HG03469 (cell line): ENCODE results near the gene KDM4E.
"Not testable (repeated sequence)": the region's sequence is repeated elsewhere in the genome, so short reads cannot be mapped to it uniquely, and the experiment has no call there.

Experiments used
- ATAC-seq: cut with Tn5 transposase; IDR thresholded peaks from one replicate; pipeline ENCODE4 v1.9.1; 2021; ENCODE audit warnings: mild to moderate bottlenecking, moderate library complexity, moderate number of reproducible peaks; ENCODE audit not compliant: unreplicated experiment

KDM4E gene

GRCh38 chr11:95024958-95025357 is at the start of gene KDM4E:
Gene KDM4E, plus strand, starts transcription at chr11:95025258. Its CDS starts 300 bp downstream, at chr11:95025558.
- no peak for ATAC-seq

- no peak for ATAC-seq
Measured at GRCh38 chr11:94975599-94975998, 49.5 kb upstream of the KDM4E start.

GRCh38 chr11:94987378-94987777 is 37.7 kb upstream of the KDM4E start:
- ATAC-seq = no peak

GRCh38 chr11:94988748-94989147 is 36.3 kb upstream of the KDM4E start:
- no peak for ATAC-seq

GRCh38 chr11:94993400-94993943 is 31.6 kb upstream of the KDM4E start:
- no peak for ATAC-seq

- no peak for ATAC-seq
Measured at GRCh38 chr11:94997437-94997836, 27.6 kb upstream of the KDM4E start.

- ATAC-seq = no peak
Measured at GRCh38 chr11:94998285-94998684, 26.8 kb upstream of the KDM4E start.

- ATAC-seq = no peak
Measured at GRCh38 chr11:95003716-95004115, 21.3 kb upstream of the KDM4E start.

- no peak for ATAC-seq
Measured at GRCh38 chr11:95005642-95006041, 19.4 kb upstream of the KDM4E start.

- no peak for ATAC-seq
Measured at GRCh38 chr11:95011376-95011775, 13.7 kb upstream of the KDM4E start.

GRCh38 chr11:95014184-95014821 is 10.8 kb upstream of the KDM4E start:
- no peak for ATAC-seq

- no peak for ATAC-seq
Measured at GRCh38 chr11:95016139-95016538, 8.9 kb upstream of the KDM4E start.

GRCh38 chr11:95021468-95021867 is 3.6 kb upstream of the KDM4E start:
- not testable (repeated sequence) for ATAC-seq

- not testable (repeated sequence) for ATAC-seq
Measured at GRCh38 chr11:95025594-95025993, 536 bp downstream of the KDM4E start.

GRCh38 chr11:95028357-95028756 is 3.3 kb downstream of the KDM4E start:
- ATAC-seq = no peak

- no peak for ATAC-seq
Measured at GRCh38 chr11:95033051-95033450, 8.0 kb downstream of the KDM4E start.

- no peak for ATAC-seq
Measured at GRCh38 chr11:95035316-95035715, 10.3 kb downstream of the KDM4E start.

GRCh38 chr11:95037356-95038035 is 12.4 kb downstream of the KDM4E start:
- ATAC-seq = not testable (repeated sequence)

GRCh38 chr11:95042239-95042638 is 17.2 kb downstream of the KDM4E start:
- ATAC-seq = no peak

GRCh38 chr11:95042906-95043305 is 17.8 kb downstream of the KDM4E start:
- no peak for ATAC-seq

GRCh38 chr11:95044010-95044409 is 19.0 kb downstream of the KDM4E start:
- no peak for ATAC-seq

- no peak for ATAC-seq
Measured at GRCh38 chr11:95045812-95046211, 20.8 kb downstream of the KDM4E start.
